ENCODE results near the gene CIB2.

CIB2 gene

GRCh38 chr15:78092261-78093041 lies 38.8 kb downstream of the CIB2 start, which contains the start of gene SH2D7:
TSS of gene SH2D7 (plus strand) at chr15:78092561. CDS start at chr15:78092585, 24 bp downstream.
- H3K4me3 ChIP-seq (ENCODE audit: low read depth, low read length): no peak within 1 kb of the TSS
- no peak for TF ChIP-seq CTCF (IDR thresholded peaks at IDR 0.05; ENCODE audit: low read depth, low read length)

GRCh38 chr15:78090422-78091063 lies 40.7 kb downstream of the CIB2 start:
- H3K4me3 ChIP-seq (ENCODE audit: low read depth, low read length): no peak overlapping the region
- TF ChIP-seq CTCF (IDR thresholded peaks at IDR 0.05; ENCODE audit: low read depth, low read length): no peak

- TF ChIP-seq CTCF (IDR thresholded peaks at IDR 0.05; ENCODE audit: low read depth, low read length): no peak
These were observed 42.5 kb downstream of the CIB2 start for GRCh38 chr15:78088773-78089080.

GRCh38 chr15:78087951-78088772 lies 43.1 kb downstream of the CIB2 start:
- H3K4me3 ChIP-seq (ENCODE audit: low read depth, low read length): no peak overlapping the region
- TF ChIP-seq CTCF (IDR thresholded peaks at IDR 0.05; ENCODE audit: low read depth, low read length): no peak

More at GRCh38 chr15:78088773-78089080, 42.5 kb downstream of the CIB2 start:
- H3K4me3 ChIP-seq (ENCODE audit: low read depth, low read length): no peak overlapping the region

- TF ChIP-seq CTCF (IDR thresholded peaks at IDR 0.05; ENCODE audit: low read depth, low read length): no peak
- no peak overlapping the region for H3K4me3 ChIP-seq (ENCODE audit: low read depth, low read length)
These were observed 45.3 kb downstream of the CIB2 start for GRCh38 chr15:78085928-78086327.

- H3K4me3 ChIP-seq (ENCODE audit: low read depth, low read length): no peak overlapping the region
- TF ChIP-seq CTCF (IDR thresholded peaks at IDR 0.05; ENCODE audit: low read depth, low read length): no peak
These were observed 46.8 kb downstream of the CIB2 start for GRCh38 chr15:78084449-78084750.
